Measurements from ENCODE around the gene ATXN10. TPM values are rescaled to one million over a fixed set of nuclear protein-coding genes. Genes with fewer than 3 reads are reported as not detected.

Gene ATXN10
- total and polyA plus RNA-seq, 2 donors (not counting 1 experiment from before 2014, with no cell fraction given), result 164 to 350 TPM

GRCh38 chr22:45818424-45819085 is 146.9 kb downstream of the ATXN10 start:
- Histone ChIP-seq H3K27me3 (ENCODE audit: control insufficient read depth, insufficient read depth, low read length) (no peaks in the 10 kb centered on the region), H2AFZ (ENCODE audit: low read length) (no peak overlapping the region), H3K4me2 (ENCODE audit: extremely low read depth, insufficient read depth, low read length) (no peak overlapping the region), H3K27ac (ENCODE audit: insufficient read depth, low read length) (no peak overlapping the region), H3K4me3 (replicated peaks in 1 of 4; ENCODE audit: control extremely low read depth in 1 of 4, insufficient read depth in 1 of 4, low read depth in 3 of 4, low read length in 4 of 4) (no peak overlapping the region), H4K20me1 (ENCODE audit: control insufficient read depth, extremely low read depth, insufficient read depth, low read length) (no peaks in the 10 kb centered on the region), H3K9ac (ENCODE audit: insufficient read depth, low read length) (no peak overlapping the region), H3K79me2 (ENCODE audit: control insufficient read depth, insufficient read depth, low read length) (no peaks in the 10 kb centered on the region), H3K36me3 (ENCODE audit: control insufficient read depth, insufficient read depth, low read length) (no peaks in the 10 kb centered on the region), H3K9me3 (ENCODE audit: control insufficient read depth, insufficient read depth, low read depth, low read length) (no peaks in the 10 kb centered on the region), H3K4me1 (ENCODE audit: control insufficient read depth, extremely low read depth, insufficient read depth, low read length) (no peaks in the 10 kb centered on the region)
- TF ChIP-seq CTCF (conservative IDR thresholded peaks at IDR 0.05 in 1 of 2, IDR thresholded peaks at IDR 0.05 in 1 of 2; ENCODE audit: low read depth in 1 of 2, low read length in 2 of 2) (no peak), EZH2 (IDR thresholded peaks at IDR 0.05; ENCODE audit: low read length, missing control alignments) (no peak)
- no peak for DNase-seq (ENCODE audit: low read depth in 2 of 2)

GRCh38 chr22:45819305-45819704 is 147.7 kb downstream of the ATXN10 start:
- H2AFZ ChIP-seq (ENCODE audit: low read length), result no peak overlapping the region
- no peak for DNase-seq (ENCODE audit: low read depth in 2 of 2)
- H3K27ac ChIP-seq (ENCODE audit: insufficient read depth, low read length), result no peak overlapping the region
- H4K20me1 ChIP-seq (ENCODE audit: control insufficient read depth, extremely low read depth, insufficient read depth, low read length), result no peaks in the 10 kb centered on the region
- H3K4me3 ChIP-seq (replicated peaks in 1 of 4; ENCODE audit: control extremely low read depth in 1 of 4, insufficient read depth in 1 of 4, low read depth in 3 of 4, low read length in 4 of 4), result no peak overlapping the region
- TF ChIP-seq EZH2 (IDR thresholded peaks at IDR 0.05; ENCODE audit: low read length, missing control alignments) (no peak), CTCF (conservative IDR thresholded peaks at IDR 0.05 in 1 of 2, IDR thresholded peaks at IDR 0.05 in 1 of 2; ENCODE audit: low read depth in 1 of 2, low read length in 2 of 2) (no peak)
- no peak overlapping the region for H3K9ac ChIP-seq (ENCODE audit: insufficient read depth, low read length)
- no peaks in the 10 kb centered on the region for H3K36me3 ChIP-seq (ENCODE audit: control insufficient read depth, insufficient read depth, low read length)
- H3K79me2 ChIP-seq (ENCODE audit: control insufficient read depth, insufficient read depth, low read length), result no peaks in the 10 kb centered on the region
- H3K4me2 ChIP-seq (ENCODE audit: extremely low read depth, insufficient read depth, low read length), result no peak overlapping the region
- H3K9me3 ChIP-seq (ENCODE audit: control insufficient read depth, insufficient read depth, low read depth, low read length), result no peaks in the 10 kb centered on the region
- H3K4me1 ChIP-seq (ENCODE audit: control insufficient read depth, extremely low read depth, insufficient read depth, low read length), result no peaks in the 10 kb centered on the region
- no peaks in the 10 kb centered on the region for H3K27me3 ChIP-seq (ENCODE audit: control insufficient read depth, insufficient read depth, low read length)

- no peaks in the 10 kb centered on the region for H3K9me3 ChIP-seq (ENCODE audit: control insufficient read depth, insufficient read depth, low read depth, low read length)
- H3K9ac ChIP-seq (ENCODE audit: insufficient read depth, low read length), result no peak overlapping the region
- no peaks in the 10 kb centered on the region for H3K36me3 ChIP-seq (ENCODE audit: control insufficient read depth, insufficient read depth, low read length)
- H2AFZ ChIP-seq (ENCODE audit: low read length), result no peak overlapping the region
- no peaks in the 10 kb centered on the region for H3K79me2 ChIP-seq (ENCODE audit: control insufficient read depth, insufficient read depth, low read length)
- no peak overlapping the region for H3K4me2 ChIP-seq (ENCODE audit: extremely low read depth, insufficient read depth, low read length)
- no peaks in the 10 kb centered on the region for H4K20me1 ChIP-seq (ENCODE audit: control insufficient read depth, extremely low read depth, insufficient read depth, low read length)
- H3K4me3 ChIP-seq (replicated peaks in 1 of 4; ENCODE audit: control extremely low read depth in 1 of 4, insufficient read depth in 1 of 4, low read depth in 3 of 4, low read length in 4 of 4), result no peak overlapping the region
- H3K27me3 ChIP-seq (ENCODE audit: control insufficient read depth, insufficient read depth, low read length), result no peaks in the 10 kb centered on the region
- no peaks in the 10 kb centered on the region for H3K4me1 ChIP-seq (ENCODE audit: control insufficient read depth, extremely low read depth, insufficient read depth, low read length)
- DNase-seq (ENCODE audit: low read depth in 2 of 2), result no peak
- TF ChIP-seq EZH2 (IDR thresholded peaks at IDR 0.05; ENCODE audit: low read length, missing control alignments), result no peak
- TF ChIP-seq CTCF (conservative IDR thresholded peaks at IDR 0.05 in 1 of 2, IDR thresholded peaks at IDR 0.05 in 1 of 2; ENCODE audit: low read depth in 1 of 2, low read length in 2 of 2), result no peak
- no peak overlapping the region for H3K27ac ChIP-seq (ENCODE audit: insufficient read depth, low read length)
Measured at GRCh38 chr22:45823336-45823735, 151.7 kb downstream of the ATXN10 start.

All from fibroblast of lung (primary cell).